Measurements from ENCODE around the gene RNF144A.

RNF144A gene

GRCh38 chr2:6939071-6939470, 21.9 kb downstream of the RNF144A start:
- no peak for TF ChIP-seq CTCF (IDR thresholded peaks at IDR 0.05; ENCODE audit: insufficient read depth, low read depth, low read length, missing control alignments)
- no peak overlapping the region for H3K4me3 ChIP-seq (ENCODE audit: low read depth, low read length)
- no peak for DNase-seq (ENCODE audit: low read depth)

GRCh38 chr2:6940820-6941219, 23.6 kb downstream of the RNF144A start:
- DNase-seq (ENCODE audit: low read depth): no peak
- TF ChIP-seq CTCF (IDR thresholded peaks at IDR 0.05; ENCODE audit: insufficient read depth, low read depth, low read length, missing control alignments): no peak
- H3K4me3 ChIP-seq (ENCODE audit: low read depth, low read length): no peak overlapping the region

- TF ChIP-seq CTCF (IDR thresholded peaks at IDR 0.05; ENCODE audit: insufficient read depth, low read depth, low read length, missing control alignments): no peak
- no peak for DNase-seq (ENCODE audit: low read depth)
- H3K4me3 ChIP-seq (ENCODE audit: low read depth, low read length): no peak overlapping the region
Observed at GRCh38 chr2:6941299-6942046, 24.3 kb downstream of the RNF144A start.

- no peak overlapping the region for H3K4me3 ChIP-seq (ENCODE audit: low read depth, low read length)
- no peak for TF ChIP-seq CTCF (IDR thresholded peaks at IDR 0.05; ENCODE audit: insufficient read depth, low read depth, low read length, missing control alignments)
- no peak for DNase-seq (ENCODE audit: low read depth)
Observed at GRCh38 chr2:6942848-6943247, 25.6 kb downstream of the RNF144A start.

GRCh38 chr2:6943523-6943922, 26.3 kb downstream of the RNF144A start:
- no peak for DNase-seq (ENCODE audit: low read depth)
- no peak overlapping the region for H3K4me3 ChIP-seq (ENCODE audit: low read depth, low read length)
- TF ChIP-seq CTCF (IDR thresholded peaks at IDR 0.05; ENCODE audit: insufficient read depth, low read depth, low read length, missing control alignments): no peak

- no peak for DNase-seq (ENCODE audit: low read depth)
- TF ChIP-seq CTCF (IDR thresholded peaks at IDR 0.05; ENCODE audit: insufficient read depth, low read depth, low read length, missing control alignments): no peak
- H3K4me3 ChIP-seq (ENCODE audit: low read depth, low read length): no peak overlapping the region
Observed at GRCh38 chr2:6943971-6944370, 26.8 kb downstream of the RNF144A start.

- no peak for DNase-seq (ENCODE audit: low read depth)
- no peak overlapping the region for H3K4me3 ChIP-seq (ENCODE audit: low read depth, low read length)
- no peak for TF ChIP-seq CTCF (IDR thresholded peaks at IDR 0.05; ENCODE audit: insufficient read depth, low read depth, low read length, missing control alignments)
Observed at GRCh38 chr2:6944555-6944954, 27.3 kb downstream of the RNF144A start.

Data from GM12865 (cell line).